GM12892 (cell line): ENCODE measurements around the gene EPHB1.
"Not testable (repeated sequence)": the region's sequence is repeated elsewhere in the genome, so short reads cannot be mapped to it uniquely, and the experiment has no call there.

Experiments
- DNase-seq: peaks from one replicate; pipeline ENCODE4 v3.0.0; 2011; ENCODE audit not compliant: insufficient read length
- FAIRE-seq: peaks from 2 replicates; lab custom pipeline; 2011; peaks lifted over from hg19 to GRCh38; lab: Jason Lieb, UNC
- POLR2A ChIP-seq: IDR thresholded peaks from 2 replicates; pipeline ENCODE4 v1.6.1; 2011; ENCODE audit warnings: low read depth, low read length, control low read depth
- POLR2AphosphoS5 ChIP-seq: IDR thresholded peaks from 2 replicates; pipeline ENCODE4 v1.6.1; 2011; ENCODE audit warnings: low read depth, low read length, control low read depth
- TAF1 ChIP-seq: IDR thresholded peaks from 2 replicates; pipeline ENCODE4 v1.6.1; 2011; ENCODE audit warnings: low read depth, mild to moderate bottlenecking, control low read depth, low read length, borderline replicate concordance

EPHB1 gene

GRCh38 chr3:134761213-134761612, 33.8 kb upstream of the EPHB1 start:
- no peak for DNase-seq
- no peak for FAIRE-seq
- TF ChIP-seq TAF1, result no peak
- TF ChIP-seq POLR2AphosphoS5, result no peak
- no peak for TF ChIP-seq POLR2A

DNA sequence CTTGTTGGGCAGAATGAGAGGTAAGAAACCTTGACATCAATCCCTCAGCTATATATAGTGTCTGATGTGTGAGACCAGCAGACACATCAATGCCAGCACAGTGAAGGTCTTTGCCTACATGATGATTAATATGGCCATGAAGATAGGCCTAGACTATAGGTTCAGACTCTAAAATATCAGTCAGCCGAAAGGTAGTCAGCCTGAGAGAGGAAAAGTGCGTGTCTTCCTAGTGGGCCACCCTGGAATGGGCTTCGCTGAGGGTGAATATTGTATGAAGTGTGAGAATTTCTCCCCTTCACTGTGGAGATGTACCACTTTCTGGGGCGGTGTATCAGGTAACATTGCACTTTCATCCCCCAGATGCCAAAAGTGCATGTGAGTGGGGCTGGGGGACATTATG, 33.0 kb upstream of the EPHB1 start:
- DNase-seq, result no peak
- no peak for TF ChIP-seq POLR2A
- no peak for TF ChIP-seq TAF1
- TF ChIP-seq POLR2AphosphoS5, result no peak
- no peak for FAIRE-seq

GRCh38 chr3:134765468-134765867, 29.6 kb upstream of the EPHB1 start:
- no peak for DNase-seq
- FAIRE-seq, result no peak
- TF ChIP-seq POLR2AphosphoS5, result no peak
- TF ChIP-seq TAF1, result no peak
- TF ChIP-seq POLR2A, result no peak

DNA sequence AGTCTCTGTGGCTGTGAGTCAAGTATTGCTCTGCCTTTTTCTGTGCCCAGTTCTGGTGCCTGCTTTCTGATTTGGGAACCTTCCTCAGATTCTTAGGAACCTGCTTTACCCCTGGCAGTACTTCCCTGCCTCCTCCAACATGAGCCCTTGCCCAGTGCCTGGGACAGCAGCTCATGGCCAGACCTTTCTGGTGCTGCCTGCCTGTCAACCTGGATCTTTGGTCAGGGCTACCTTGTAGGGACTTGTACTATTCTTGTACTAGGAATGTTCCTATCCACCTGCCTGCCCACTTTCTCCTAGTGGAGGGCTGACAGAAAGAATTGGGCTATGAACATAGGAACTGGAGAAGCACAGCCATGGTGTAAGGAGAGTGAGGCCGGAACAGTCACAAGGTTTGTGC, 28.8 kb upstream of the EPHB1 start:
- FAIRE-seq, result no peak
- no peak for DNase-seq
- TF ChIP-seq POLR2AphosphoS5, result no peak

DNA sequence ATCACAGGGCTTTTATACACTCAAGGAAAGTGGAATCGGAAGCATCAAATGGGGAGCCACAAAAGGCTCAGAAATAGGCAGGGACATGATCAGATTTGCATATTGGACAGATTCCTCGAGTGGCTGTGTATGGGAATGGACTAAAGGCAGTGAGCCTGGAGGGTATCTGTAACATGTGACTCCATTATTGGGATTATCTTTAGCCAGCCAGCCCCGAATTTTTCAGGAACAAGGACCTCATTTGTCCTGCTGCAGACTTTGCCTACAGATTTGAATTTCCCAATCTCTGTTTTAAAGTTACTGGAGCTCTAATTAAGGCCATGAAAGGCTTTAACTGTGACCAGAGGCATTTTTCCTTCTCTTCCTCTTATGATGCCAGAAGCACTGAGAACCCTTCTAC, 26.9 kb upstream of the EPHB1 start:
- DNase-seq (no peak), FAIRE-seq (no peak)

GRCh38 chr3:134768837-134769236, 26.2 kb upstream of the EPHB1 start:
- TF ChIP-seq POLR2AphosphoS5 (no peak), TAF1 (no peak), POLR2A (no peak)
- DNase-seq (no peak), FAIRE-seq (no peak)

More for the DNA sequence above, 26.9 kb upstream of the EPHB1 start:
- no peak for TF ChIP-seq POLR2AphosphoS5
- TF ChIP-seq TAF1, result no peak
- no peak for TF ChIP-seq POLR2A

- no peak for FAIRE-seq
- no peak for DNase-seq
- no peak for TF ChIP-seq POLR2AphosphoS5
- no peak for TF ChIP-seq POLR2A
- TF ChIP-seq TAF1, result no peak
Observed at GRCh38 chr3:134769287-134769868, 25.7 kb upstream of the EPHB1 start.

- FAIRE-seq (no peak), DNase-seq (no peak)
Observed at GRCh38 chr3:134772011-134772410, 23.0 kb upstream of the EPHB1 start.

GRCh38 chr3:134772591-134772990, 22.5 kb upstream of the EPHB1 start:
- FAIRE-seq (no peak), DNase-seq (no peak)
- no peak for TF ChIP-seq POLR2A
- no peak for TF ChIP-seq TAF1
- TF ChIP-seq POLR2AphosphoS5, result no peak

More at GRCh38 chr3:134772011-134772410, 23.0 kb upstream of the EPHB1 start:
- TF ChIP-seq POLR2AphosphoS5 (no peak), POLR2A (no peak), TAF1 (no peak)

- FAIRE-seq (no peak), DNase-seq (no peak)
- TF ChIP-seq POLR2AphosphoS5 (no peak), TAF1 (no peak), POLR2A (no peak)
Observed at GRCh38 chr3:134775831-134776230, 19.2 kb upstream of the EPHB1 start.

DNA sequence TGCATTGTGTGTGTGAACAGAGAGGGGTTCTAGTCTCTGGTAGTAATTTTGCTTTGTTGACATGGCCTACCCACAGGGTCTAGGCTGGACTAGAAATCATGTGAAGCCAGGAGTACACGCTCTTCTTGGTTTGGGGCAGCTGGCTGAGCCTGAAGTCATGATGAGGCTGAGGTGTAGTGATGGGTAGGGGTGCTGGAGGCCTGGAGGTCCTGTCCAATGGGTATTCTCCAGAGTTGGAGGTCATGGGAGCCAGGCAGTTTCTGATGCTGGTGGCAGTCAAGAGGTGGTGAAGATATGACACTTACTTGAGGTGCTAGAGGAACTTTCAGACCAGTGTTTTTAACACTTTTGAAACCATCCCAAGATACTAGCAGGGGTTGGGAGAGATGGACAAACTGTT, 18.5 kb upstream of the EPHB1 start:
- TF ChIP-seq POLR2AphosphoS5 (no peak), POLR2A (no peak)
- no peak for FAIRE-seq
- DNase-seq, result no peak

DNA sequence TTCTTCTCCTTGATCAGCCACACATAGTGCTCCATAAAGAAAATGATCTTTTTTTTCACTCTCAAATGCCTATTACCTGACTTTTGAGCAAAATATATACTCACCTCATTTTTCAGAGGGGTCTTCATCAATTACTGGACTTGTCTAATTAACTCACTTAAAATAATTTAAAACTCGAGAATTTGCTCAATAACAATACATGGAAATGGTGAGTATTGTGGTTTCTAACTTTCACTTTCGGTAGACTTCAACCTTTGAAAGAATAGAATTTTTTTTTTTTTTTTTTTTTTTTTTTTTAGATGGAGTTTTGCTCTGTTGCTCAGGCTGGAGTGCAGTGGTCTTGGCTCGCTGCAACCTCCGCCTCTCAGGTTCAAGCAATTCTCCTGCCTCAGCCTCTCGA, 17.7 kb upstream of the EPHB1 start:
- TF ChIP-seq TAF1 (no peak), POLR2AphosphoS5 (no peak), POLR2A (no peak)
- DNase-seq (no peak), FAIRE-seq (no peak)

DNA sequence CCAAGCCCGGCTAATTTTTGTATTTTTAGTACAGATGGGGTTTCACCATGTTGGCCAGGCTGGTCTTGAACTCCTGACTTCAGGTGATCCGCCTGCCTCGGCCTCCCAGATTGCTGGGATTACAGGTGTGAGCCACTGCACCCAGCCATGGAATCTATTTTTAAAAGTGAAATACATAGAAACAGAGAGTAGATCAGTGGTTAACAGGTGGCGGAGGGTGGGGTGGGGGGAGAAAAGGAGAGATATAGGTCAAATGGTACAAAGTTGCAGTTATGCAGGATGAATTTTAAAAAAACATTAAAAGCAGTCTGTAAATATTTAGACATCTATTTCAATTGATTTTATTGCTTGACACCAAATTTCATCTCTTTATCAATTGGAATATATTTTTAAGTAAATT, 6.8 kb upstream of the EPHB1 start:
- not testable (repeated sequence) for DNase-seq, FAIRE-seq
